ENCODE results near the gene MTHFS.

The MTHFS gene

DNA sequence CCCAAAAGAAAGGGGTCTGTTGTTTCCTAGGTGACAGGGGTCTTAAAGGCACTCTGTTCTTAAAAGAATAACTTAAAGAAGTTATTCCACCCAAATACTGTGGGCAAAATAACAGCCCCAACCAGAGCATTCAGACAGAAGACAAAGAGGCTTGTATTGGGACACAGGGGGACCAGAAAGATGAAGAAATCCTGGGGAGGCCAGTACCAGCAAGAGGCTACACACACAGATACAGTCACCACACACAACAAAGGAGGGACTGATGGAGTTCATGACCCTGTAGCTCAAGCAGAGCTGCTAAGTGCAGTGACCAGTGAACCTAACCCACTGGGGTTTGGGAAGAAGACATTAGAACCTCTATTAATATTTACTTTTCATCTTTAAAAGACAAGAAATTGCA lies 59.0 kb downstream of the MTHFS start:
- no peak for DNase-seq (ENCODE audit: low spot score)
- TF ChIP-seq, protein P1, sequence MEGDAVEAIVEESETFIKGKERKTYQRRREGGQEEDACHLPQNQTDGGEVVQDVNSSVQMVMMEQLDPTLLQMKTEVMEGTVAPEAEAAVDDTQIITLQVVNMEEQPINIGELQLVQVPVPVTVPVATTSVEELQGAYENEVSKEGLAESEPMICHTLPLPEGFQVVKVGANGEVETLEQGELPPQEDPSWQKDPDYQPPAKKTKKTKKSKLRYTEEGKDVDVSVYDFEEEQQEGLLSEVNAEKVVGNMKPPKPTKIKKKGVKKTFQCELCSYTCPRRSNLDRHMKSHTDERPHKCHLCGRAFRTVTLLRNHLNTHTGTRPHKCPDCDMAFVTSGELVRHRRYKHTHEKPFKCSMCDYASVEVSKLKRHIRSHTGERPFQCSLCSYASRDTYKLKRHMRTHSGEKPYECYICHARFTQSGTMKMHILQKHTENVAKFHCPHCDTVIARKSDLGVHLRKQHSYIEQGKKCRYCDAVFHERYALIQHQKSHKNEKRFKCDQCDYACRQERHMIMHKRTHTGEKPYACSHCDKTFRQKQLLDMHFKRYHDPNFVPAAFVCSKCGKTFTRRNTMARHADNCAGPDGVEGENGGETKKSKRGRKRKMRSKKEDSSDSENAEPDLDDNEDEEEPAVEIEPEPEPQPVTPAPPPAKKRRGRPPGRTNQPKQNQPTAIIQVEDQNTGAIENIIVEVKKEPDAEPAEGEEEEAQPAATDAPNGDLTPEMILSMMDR (IDR thresholded peaks at IDR 0.05; ENCODE audit: extremely low read depth, insufficient read depth, missing control alignments), result no peak
- in situ Hi-C loops (cut with MboI; ENCODE audit: low pct_unique_long_range_greater_than_20kb, low sequenced_read_pairs, unreplicated experiment), result loop anchor here (25.0 kb wide), 1 partner anchor 476 kb away; no protein-coding TSS in a partner anchor

DNA sequence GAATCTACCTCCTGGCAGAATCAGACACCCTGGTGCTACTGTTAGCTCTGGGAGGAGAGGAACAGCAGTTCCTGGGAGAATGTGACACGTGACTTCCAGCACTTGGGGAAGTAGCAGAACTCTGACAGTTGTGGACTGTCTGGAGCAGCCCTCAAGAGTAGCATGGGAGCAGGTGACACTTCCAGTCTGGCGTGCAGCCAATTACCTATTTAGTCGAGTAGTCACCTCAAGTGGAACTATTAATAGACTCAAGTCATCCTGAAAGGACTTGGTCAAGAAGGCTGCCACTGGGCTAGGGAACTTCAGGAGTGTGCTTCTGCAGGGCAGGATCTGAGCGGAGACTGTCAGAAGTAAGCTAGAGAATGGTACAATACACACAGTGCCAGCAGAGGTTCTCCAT lies 62.3 kb downstream of the MTHFS start:
- TF ChIP-seq, protein P1 (IDR thresholded peaks at IDR 0.05; ENCODE audit: extremely low read depth, insufficient read depth, missing control alignments), result no peak
- peak; percentile 27 for DNase-seq (ENCODE audit: low spot score)
- in situ Hi-C loops (cut with MboI; ENCODE audit: low pct_unique_long_range_greater_than_20kb, low sequenced_read_pairs, unreplicated experiment), result loop anchor here (25.0 kb wide), 1 partner anchor 472 kb away; no protein-coding TSS in a partner anchor

DNA sequence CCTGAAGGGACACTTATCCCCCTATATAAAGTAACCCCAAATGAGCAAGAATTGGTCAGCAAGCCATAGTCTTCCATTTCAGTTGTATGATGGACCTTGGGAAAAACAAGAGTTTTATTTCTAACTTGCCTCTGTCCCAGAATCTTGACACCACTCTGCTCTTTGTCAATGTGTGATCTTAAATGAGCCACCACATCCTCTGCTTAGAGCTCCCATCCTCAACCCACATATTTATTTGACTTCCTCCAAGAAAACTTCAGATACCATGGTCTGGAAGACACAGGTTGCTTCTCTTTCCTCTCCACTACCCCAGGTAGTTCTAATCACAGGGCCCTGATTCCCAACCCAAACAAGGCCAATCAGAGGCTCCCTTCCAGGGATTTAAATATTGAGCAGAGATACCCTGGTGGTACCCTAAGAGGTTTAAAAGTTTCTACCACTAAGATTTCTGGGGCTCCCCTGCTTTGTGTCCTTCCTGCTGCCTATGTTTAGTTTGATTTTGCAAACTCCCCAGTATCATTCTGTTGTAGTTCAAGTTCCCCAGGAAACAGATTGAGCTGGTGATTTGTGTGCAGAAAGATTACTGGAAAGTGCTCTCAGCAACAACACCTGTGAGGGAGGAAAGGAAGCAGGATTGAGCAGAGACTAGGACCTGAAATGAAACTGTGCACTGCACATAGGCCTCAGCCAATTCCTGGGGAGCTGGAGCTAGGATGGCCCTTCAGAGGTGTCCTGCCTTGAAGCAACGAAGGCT lies 64.3 kb downstream of the MTHFS start:
- in situ Hi-C loops (cut with MboI; ENCODE audit: low pct_unique_long_range_greater_than_20kb, low sequenced_read_pairs, unreplicated experiment), result loop anchor here (25.0 kb wide), 1 partner anchor 470 kb away; no protein-coding TSS in a partner anchor
- TF ChIP-seq, protein P1 (IDR thresholded peaks at IDR 0.05; ENCODE audit: extremely low read depth, insufficient read depth, missing control alignments), result no peak
- no peak for DNase-seq (ENCODE audit: low spot score)

DNA sequence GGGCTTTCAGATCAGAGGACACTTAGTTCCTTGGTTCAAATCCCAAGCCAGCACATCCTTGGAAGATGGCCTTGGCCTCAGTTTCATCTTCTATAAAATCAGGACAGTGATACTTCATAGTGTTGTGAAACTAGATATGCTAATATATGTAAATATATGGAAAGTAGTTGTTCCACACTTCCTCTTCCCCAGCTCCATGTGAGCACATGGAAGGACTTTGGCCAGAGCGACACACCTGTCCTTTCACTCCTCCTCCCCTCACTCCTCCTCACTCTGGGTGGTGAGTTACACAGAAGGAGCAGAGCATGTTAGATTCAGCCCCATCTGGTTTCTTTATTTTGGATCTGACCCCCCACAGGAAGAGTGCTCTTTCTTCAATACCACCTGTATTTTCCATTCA lies 65.2 kb downstream of the MTHFS start:
- TF ChIP-seq, protein P1 (IDR thresholded peaks at IDR 0.05; ENCODE audit: extremely low read depth, insufficient read depth, missing control alignments), result no peak
- in situ Hi-C loops (cut with MboI; ENCODE audit: low pct_unique_long_range_greater_than_20kb, low sequenced_read_pairs, unreplicated experiment), result loop anchor here (25.0 kb wide), 1 partner anchor 469 kb away; no protein-coding TSS in a partner anchor
- no peak for DNase-seq (ENCODE audit: low spot score)

DNA sequence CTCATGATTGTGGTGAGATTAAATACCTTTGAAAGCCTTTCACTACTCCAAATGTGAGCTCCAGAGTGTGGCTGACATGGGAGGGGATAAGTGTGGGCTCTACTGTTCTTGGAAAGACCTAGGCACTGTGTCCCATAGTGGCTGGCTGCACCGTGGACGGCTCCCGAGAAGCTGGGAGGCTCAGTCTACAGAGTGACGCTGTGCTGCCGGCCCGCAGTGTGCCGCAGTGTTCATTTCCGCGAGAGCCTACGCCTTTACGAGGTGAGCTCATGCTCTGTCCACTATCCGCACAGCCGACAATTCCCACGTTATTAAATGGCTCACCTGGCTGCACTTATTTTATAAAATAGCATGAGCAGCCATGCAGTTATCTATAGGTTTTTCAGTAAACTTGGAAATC lies 66.9 kb downstream of the MTHFS start:
- in situ Hi-C loops (cut with MboI; ENCODE audit: low pct_unique_long_range_greater_than_20kb, low sequenced_read_pairs, unreplicated experiment), result loop anchor here (25.0 kb wide), 1 partner anchor 468 kb away; no protein-coding TSS in a partner anchor
- TF ChIP-seq, protein P1 (IDR thresholded peaks at IDR 0.05; ENCODE audit: extremely low read depth, insufficient read depth, missing control alignments), result no peak
- DNase-seq (ENCODE audit: low spot score), result no peak

DNA sequence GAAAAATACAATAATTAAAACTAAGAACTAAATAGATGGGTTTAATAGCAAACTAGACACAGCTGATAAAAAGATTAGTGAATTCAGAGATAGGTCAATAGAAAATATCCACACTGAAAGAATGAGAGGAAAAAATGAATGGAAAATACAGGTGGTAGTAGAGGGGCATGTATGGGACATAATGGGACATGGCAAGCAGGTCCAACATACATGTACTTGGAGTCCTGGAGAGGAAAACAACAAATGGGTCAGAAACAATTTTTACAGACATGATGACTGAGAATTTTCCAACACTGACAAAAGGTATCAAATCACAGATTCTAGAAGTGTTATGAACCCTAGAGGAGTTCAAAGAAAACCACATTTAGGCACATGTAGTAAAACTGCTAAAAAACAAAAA lies 68.4 kb downstream of the MTHFS start:
- TF ChIP-seq, protein P1 (IDR thresholded peaks at IDR 0.05; ENCODE audit: extremely low read depth, insufficient read depth, missing control alignments), result no peak
- in situ Hi-C loops (cut with MboI; ENCODE audit: low pct_unique_long_range_greater_than_20kb, low sequenced_read_pairs, unreplicated experiment), result loop anchor here (25.0 kb wide), 1 partner anchor 466 kb away; no protein-coding TSS in a partner anchor
- no peak for DNase-seq (ENCODE audit: low spot score)
